Activated T-helper 17 cell treated with anti-CD3 and anti-CD28 coated beads, Interleukin-2, amount 50 U/mL, for 72 hours (primary cell): ENCODE measurements around the gene ATXN7L1. TPM values are rescaled to one million over a fixed set of nuclear protein-coding genes. Genes with fewer than 3 reads are reported as not detected.
"Not testable (repeated sequence)": the region's sequence is repeated elsewhere in the genome, so short reads cannot be mapped to it uniquely, and the experiment has no call there.

Experiments used
- ATAC-seq: fragments of 150-1000 bp; cut with Tn5 transposase; replicated peaks from 2 replicates; pipeline ENCODE4 v1.10.0; 2021; ENCODE audit warnings: mild to moderate bottlenecking, moderate library complexity
- H3K27ac Mint-ChIP-seq: one replicate; pipeline ENCODE4 v1.8.0; 2022; ENCODE audit warnings: mixed read lengths
- H3K27me3 Mint-ChIP-seq: one replicate; pipeline ENCODE4 v1.8.0; 2022; ENCODE audit warnings: mixed read lengths
- H3K36me3 Mint-ChIP-seq: one replicate; pipeline ENCODE4 v1.8.0; 2022; ENCODE audit warnings: low read depth, mild to moderate bottlenecking, mixed read lengths
- H3K4me1 Mint-ChIP-seq: one replicate; pipeline ENCODE4 v1.8.0; 2022; ENCODE audit warnings: mixed read lengths
- H3K4me3 Mint-ChIP-seq: one replicate; pipeline ENCODE4 v1.8.0; 2022; ENCODE audit warnings: mild to moderate bottlenecking, mixed read lengths
- H3K9me3 Mint-ChIP-seq: one replicate; pipeline ENCODE4 v1.8.0; 2022; ENCODE audit warnings: mixed read lengths
- total RNA-seq, 2 donors: library from RNA; stranded (reverse); gene quantifications; one replicate each; pipeline ENCODE4 v1.2.3, GENCODE V29; 2022

ATXN7L1 gene
- total RNA-seq, 2 donors from 2014 or later: 12.1 to 24.0 TPM

DNA sequence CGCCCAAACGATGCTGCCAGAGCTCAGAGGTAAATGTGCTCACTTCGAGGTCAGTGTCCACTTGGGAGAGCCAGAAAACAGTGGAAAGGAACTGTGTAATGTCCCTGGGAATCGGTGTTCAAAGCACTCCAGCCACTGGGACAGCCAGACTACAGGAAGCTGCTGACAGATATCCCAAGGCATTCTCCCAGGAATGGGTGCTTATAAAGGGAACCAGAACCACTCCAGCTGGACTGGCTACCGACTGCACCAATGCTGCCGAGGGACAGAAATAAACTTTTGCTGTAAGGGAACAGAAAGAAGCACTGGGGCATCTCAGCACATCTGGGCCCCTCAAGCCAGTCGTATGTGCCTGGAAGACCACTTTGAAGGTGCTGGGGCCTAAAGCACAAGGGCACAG is 76.7 kb downstream of the ATXN7L1 start:
- peak overlapping the region; percentile 57 for H3K4me3 Mint-ChIP-seq
- peaks cover 18% of the 10 kb centered on the region for H3K4me1 Mint-ChIP-seq
- no peaks in the 10 kb centered on the region for H3K36me3 Mint-ChIP-seq
- ATAC-seq: no peak
- no peaks in the 10 kb centered on the region for H3K9me3 Mint-ChIP-seq
- H3K27ac Mint-ChIP-seq: peak overlapping the region; percentile 47
- no peaks in the 10 kb centered on the region for H3K27me3 Mint-ChIP-seq

DNA sequence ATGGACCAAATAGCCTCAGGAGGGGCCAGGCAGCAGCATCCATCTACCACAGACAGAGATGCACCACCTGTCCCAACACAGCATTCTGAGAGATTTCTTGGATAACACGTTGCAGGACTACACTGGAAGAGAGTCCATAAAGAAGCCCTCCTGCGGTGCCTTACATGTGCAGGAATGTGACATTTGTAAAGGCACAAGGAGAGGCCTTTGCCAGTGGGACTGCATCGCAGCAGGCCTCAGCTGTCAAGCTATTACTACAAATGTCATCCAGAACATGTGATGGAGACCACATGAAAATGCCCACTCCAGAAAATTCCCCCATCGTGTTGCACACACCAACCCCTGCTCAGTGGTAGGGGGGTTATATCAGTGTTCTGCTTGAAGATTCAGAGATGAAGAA is 77.4 kb downstream of the ATXN7L1 start:
- Mint-ChIP-seq H3K4me3 (peak overlapping the region; percentile 57), H3K27me3 (no peaks in the 10 kb centered on the region), H3K36me3 (no peaks in the 10 kb centered on the region), H3K9me3 (no peaks in the 10 kb centered on the region), H3K4me1 (peaks cover 20% of the 10 kb centered on the region), H3K27ac (no peak overlapping the region)
- no peak for ATAC-seq

DNA sequence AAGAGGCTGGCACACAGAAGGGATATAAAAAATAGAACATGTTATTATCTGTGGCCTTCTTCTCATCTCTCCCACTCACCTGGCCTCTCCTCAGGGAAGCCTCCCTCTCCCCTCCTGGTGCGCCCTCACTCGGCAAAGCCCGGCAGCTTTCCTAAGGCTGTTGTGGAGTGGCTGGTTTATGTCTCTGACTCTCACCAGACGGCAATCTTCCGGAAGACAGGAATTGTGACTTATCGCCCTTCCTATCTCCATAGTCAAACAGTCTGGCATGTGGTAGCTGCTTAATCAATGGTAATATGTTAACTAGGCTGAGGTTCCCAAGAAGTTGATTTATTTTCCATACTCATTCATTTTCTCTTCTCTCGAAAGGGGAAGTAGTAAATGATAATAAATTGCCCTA is 78.7 kb downstream of the ATXN7L1 start:
- Mint-ChIP-seq H3K9me3 (no peaks in the 10 kb centered on the region), H3K27ac (no peak overlapping the region), H3K4me3 (no peak overlapping the region), H3K4me1 (peaks cover 23% of the 10 kb centered on the region), H3K36me3 (no peaks in the 10 kb centered on the region), H3K27me3 (no peaks in the 10 kb centered on the region)
- ATAC-seq: no peak

DNA sequence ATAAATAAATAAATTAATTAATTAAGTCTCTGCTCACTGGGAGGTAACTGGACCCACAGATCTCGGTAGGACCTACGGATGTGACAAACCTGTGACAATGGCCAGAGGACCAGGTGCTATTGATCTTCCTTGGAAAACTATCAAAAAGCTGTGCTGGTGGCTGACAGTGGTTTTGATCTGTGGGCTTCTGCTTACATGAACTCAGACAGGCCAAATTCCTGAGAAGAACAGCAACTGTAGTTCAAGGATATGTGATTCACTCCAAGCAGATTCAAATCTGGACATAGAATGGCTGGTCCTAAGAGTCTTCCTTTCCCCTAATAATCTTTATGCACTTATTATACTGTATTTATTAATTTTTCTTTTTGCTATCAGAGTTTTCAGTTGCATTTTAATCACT is 80.0 kb downstream of the ATXN7L1 start:
- no peaks in the 10 kb centered on the region for H3K27me3 Mint-ChIP-seq

DNA sequence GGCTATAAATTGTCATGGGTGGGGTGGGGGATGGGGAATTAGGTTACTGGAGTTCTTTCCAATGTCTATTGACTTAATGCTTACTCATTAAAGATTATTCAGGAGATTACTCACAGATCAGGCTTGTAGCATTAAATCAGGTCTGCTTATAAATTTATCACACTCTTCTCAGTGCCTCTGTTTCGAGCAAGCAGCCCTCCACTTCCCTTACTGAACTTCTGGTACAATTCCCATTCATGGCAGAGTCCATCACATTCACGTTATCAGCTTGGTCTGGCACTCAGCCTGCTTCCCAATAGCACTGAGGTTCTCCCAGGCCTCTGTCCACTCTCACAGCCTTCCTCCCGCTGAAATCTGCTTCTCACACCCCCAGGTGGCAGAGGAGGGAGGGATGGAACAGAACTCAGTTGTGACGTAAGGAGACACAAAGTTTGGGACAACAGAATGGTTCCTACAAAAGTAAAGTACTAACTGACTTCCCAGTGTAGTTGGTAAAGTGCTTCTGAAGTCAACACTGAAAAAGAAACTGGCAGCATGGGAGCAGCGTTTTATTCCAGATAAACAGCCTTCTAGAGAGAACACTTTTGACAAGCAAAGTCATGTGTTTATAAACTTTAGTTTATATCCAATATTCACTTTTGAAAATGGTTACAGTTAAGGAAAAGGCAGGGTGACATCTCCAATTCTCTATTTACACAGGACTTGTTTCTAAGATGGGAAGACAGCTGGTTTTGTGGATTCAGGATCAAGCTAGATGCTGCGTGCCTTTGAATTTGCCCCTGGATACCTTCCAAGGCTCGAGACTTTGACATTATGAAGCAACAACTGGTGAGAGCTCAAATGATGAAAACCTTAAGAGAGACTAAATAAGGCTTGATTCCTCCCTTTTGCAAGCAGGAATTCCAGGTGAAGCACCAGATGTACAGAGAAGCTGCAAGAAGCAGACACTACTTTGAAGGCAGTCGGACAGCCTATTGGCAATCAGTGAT is 81.4 kb downstream of the ATXN7L1 start:
- Mint-ChIP-seq H3K27me3 (no peaks in the 10 kb centered on the region), H3K36me3 (no peaks in the 10 kb centered on the region), H3K4me1 (peaks cover 12% of the 10 kb centered on the region), H3K9me3 (no peaks in the 10 kb centered on the region), H3K27ac (no peak overlapping the region), H3K4me3 (no peak overlapping the region)
- ATAC-seq: no peak

More for the DNA sequence above, 80.0 kb downstream of the ATXN7L1 start:
- no peak overlapping the region for H3K27ac Mint-ChIP-seq
- H3K4me3 Mint-ChIP-seq: no peak overlapping the region
- ATAC-seq: no peak
- no peaks in the 10 kb centered on the region for H3K36me3 Mint-ChIP-seq
- H3K4me1 Mint-ChIP-seq: peaks cover 23% of the 10 kb centered on the region
- H3K9me3 Mint-ChIP-seq: no peaks in the 10 kb centered on the region

DNA sequence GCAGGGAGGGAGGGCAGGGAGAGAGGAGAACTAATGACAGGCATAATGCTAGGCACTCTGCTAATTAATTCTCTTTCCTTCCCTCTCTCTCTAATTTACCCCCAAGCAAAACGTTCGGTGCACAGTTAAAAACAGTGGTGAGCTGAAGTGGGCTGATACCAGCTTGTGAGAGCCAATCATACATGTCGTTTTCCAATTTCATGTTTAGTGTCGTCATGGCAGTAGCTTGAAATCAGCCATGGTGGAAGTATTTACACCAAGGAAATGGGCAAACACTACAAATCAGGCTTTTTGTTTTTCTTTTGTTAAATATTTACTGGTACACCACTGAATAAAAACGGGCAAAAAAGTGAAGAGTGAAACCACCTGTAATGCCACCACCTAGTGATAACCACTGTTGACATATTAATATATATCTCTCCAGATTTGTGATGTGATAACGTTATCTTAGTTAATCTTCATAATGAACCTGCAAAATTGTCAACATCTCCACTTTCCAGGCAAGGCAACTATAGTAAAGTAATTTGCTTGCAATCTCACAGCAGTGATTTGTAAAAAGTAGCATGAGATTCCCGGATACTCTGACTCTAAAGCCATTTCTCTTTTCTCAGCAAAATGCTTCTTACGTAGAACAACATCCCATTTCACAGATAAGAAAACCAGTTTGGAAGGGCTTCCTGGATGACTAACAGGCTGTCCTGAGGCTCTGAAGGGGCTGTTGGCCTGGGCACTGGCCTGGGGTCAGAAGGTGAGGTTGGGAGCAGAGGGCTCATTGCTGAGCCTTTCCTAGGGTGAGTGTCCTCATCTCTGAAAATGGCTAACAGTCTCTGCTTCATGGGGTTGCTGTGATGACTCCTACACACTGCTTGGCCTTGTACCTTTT is 83.7 kb downstream of the ATXN7L1 start:
- H3K4me1 Mint-ChIP-seq: peaks cover 8% of the 10 kb centered on the region
- no peaks in the 10 kb centered on the region for H3K9me3 Mint-ChIP-seq
- H3K27ac Mint-ChIP-seq: no peak overlapping the region
- H3K36me3 Mint-ChIP-seq: no peaks in the 10 kb centered on the region
- no peak overlapping the region for H3K4me3 Mint-ChIP-seq
- H3K27me3 Mint-ChIP-seq: no peaks in the 10 kb centered on the region
- no peak for ATAC-seq

DNA sequence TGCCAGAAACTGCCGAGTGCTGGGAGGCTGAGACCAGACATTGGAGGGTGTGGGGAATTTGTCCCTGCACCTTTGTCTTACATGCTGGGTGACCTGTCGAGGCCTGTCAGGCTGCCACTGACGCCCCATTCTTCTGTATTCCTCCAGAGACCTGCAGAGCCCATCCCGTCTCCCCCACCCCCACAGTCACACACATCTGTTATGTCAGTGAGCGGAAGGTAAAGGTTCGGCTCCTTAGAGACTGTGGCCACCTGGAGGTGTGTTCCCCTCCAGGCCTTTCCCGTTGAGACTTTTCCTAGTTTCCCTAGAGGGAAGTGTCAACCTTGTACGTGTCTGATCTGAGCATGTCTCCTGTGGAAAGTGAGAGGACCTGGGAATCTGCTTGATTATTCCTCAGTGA is 84.5 kb downstream of the ATXN7L1 start:
- Mint-ChIP-seq H3K36me3 (no peaks in the 10 kb centered on the region), H3K4me1 (peaks cover 8% of the 10 kb centered on the region), H3K4me3 (no peak overlapping the region), H3K27ac (no peak overlapping the region), H3K9me3 (no peaks in the 10 kb centered on the region), H3K27me3 (no peaks in the 10 kb centered on the region)
- no peak for ATAC-seq

DNA sequence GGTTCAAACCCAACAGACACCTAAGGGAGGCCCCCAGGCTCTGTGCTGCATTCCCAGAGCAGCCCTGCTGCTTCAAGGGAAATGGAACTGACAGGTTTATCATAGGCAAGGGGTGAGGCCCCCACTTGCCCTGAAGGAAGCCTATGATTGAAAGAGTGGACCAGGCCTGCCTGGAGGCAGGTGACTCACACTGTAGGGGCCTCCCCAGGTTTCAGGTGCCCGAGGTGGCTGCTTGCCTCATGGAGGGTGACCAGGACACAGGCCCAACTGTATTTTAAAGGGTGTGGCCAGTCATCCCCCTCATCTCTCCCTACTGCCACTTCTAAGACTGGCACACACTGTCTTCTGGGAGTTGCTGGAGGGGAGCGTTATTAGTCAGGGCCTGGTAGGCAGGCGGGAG is 85.4 kb downstream of the ATXN7L1 start:
- H3K9me3 Mint-ChIP-seq: no peaks in the 10 kb centered on the region
- H3K27ac Mint-ChIP-seq: no peak overlapping the region
- peaks cover 5% of the 10 kb centered on the region for H3K4me1 Mint-ChIP-seq
- no peaks in the 10 kb centered on the region for H3K36me3 Mint-ChIP-seq
- no peak overlapping the region for H3K4me3 Mint-ChIP-seq
- peak; percentile 56 for ATAC-seq
- no peaks in the 10 kb centered on the region for H3K27me3 Mint-ChIP-seq

DNA sequence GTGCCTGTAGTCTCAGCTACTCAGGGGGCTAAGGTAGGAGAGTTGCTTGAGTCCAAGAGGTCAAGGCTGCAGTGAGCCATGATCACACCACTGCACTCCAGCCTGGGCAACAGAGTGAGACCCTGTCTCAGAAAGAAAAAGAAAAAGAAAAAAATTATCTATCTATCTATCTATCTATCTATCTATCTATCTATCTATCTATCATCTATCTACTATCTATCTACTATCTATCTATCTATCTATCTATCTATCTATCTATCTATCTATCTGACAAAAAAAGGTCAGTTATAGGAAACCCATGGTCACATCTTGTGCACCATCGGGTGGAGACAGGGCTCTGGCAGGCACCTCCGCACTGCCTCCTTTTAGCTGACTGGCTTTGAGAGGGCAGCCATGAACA is 85.9 kb downstream of the ATXN7L1 start:
- not testable (repeated sequence) for H3K36me3 Mint-ChIP-seq, H3K27ac Mint-ChIP-seq, H3K27me3 Mint-ChIP-seq, H3K4me1 Mint-ChIP-seq, ATAC-seq, H3K9me3 Mint-ChIP-seq, H3K4me3 Mint-ChIP-seq

DNA sequence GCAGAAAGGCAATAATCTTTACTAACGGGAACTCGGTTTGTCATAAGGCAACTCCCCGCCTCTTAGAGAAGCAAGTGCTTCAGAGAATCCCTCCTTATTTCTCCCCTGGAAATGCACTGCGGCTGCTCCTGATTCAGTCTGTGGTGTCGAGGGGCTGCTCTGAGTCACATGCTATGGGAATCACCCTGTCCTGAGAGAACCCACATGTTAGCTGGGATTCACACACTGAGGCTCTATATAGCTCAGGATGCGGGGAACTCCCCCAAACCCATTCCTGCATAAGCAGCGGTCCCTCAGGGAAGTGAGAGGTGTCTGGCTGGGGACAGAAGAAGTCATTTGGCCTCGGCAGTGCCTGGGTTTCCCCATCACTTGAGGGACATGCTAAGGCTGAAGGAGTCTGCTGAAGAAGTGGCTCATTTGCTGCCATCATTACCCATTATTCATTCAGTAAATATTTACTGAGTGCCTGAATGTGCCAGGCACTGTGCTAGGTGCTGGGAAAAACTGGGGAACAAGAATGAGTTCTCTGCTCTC is 87.5 kb downstream of the ATXN7L1 start:
- Mint-ChIP-seq H3K27me3 (no peaks in the 10 kb centered on the region), H3K9me3 (no peaks in the 10 kb centered on the region), H3K36me3 (no peaks in the 10 kb centered on the region), H3K27ac (no peak overlapping the region), H3K4me3 (no peak overlapping the region), H3K4me1 (peaks cover 2% of the 10 kb centered on the region)
- no peak for ATAC-seq

DNA sequence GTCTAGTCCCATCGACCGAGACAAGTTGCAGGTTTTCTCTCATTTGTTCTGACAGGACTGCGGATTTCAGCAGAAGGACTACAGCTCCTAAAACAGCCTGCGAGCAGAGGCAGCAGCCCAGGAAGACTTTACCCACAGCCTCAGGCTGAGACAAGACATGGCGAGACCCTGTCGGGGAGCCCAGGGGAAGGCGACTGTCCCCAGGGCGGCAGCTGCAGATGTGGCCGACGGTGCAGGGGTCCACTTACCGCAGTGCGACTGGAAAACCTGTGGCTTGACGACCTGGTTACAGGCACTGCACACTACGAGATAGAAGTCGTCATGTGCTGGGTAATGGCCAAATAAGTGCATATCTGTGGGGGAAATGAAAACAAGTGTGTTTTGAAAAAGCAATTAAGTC is 88.0 kb downstream of the ATXN7L1 start:
- Mint-ChIP-seq H3K9me3 (no peaks in the 10 kb centered on the region), H3K4me1 (no peaks in the 10 kb centered on the region), H3K36me3 (no peaks in the 10 kb centered on the region), H3K4me3 (no peak overlapping the region), H3K27ac (no peak overlapping the region), H3K27me3 (no peaks in the 10 kb centered on the region)
- ATAC-seq: no peak

DNA sequence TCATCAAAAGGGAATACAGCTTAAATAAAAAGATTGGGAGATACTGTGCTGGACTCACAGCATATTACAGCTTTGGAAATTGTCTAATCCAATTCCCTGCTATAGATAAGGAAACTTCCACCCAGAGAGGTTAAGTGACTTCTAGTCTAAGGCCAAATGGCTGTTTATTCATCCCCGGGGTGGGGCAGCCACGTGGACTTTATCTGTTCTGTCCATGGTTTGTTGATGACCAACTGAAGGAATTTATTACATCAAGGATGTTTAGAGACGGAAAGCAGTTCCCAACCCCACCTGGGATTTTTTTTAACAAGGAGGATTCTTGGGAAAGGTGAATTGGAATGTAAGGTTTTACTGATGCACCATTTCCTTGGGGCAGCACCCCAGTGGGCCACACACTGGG is 88.6 kb downstream of the ATXN7L1 start:
- no peak for ATAC-seq
- Mint-ChIP-seq H3K27me3 (no peaks in the 10 kb centered on the region), H3K27ac (no peak overlapping the region), H3K4me3 (no peak overlapping the region), H3K9me3 (no peaks in the 10 kb centered on the region), H3K36me3 (no peaks in the 10 kb centered on the region), H3K4me1 (peaks cover 2% of the 10 kb centered on the region)

DNA sequence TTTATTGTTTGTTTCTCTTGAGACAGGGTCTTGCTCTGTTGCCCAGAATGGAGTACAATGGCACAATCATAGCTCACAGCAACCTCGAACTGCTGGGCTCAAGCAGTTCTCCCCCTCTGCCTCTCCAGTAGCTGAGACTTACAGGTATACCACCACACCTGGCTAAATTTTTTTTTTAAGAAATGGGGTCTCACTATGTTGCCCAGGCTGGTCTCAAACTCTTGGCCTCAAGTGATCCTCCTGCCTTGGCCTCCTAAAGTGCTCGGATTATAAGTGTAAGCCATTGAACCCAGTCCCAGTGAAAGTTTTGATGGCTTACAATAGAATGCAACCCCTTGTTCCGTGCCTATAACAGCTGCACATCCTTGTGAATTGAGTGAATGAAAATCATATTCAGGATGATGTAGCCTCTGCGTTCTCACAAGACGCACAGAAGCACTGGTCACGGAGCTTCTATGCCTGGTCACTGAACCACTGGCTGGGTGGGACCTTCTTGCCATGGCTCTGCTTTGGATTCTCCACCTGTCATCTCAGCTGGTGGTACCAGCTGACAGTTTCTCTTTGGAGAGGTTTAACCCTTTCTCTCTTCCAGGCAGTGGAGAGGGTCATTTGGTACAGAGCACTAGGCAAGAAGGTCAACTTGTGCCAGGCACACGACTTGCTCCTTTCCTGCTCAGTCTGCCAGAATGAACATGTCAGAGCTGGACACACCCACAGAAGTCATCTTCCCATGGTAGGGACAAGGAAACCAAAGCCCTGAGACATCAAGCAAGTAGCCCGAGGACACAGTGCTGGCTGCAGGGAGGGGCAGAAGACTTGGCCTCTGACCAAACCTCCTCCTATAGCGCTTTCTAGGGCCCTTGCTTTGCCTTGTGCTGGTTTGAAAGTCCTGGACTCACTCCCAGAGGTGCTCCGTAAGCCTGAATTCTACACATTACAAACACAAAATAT is 89.6 kb downstream of the ATXN7L1 start:
- Mint-ChIP-seq H3K36me3 (no peaks in the 10 kb centered on the region), H3K9me3 (no peaks in the 10 kb centered on the region), H3K27ac (no peak overlapping the region), H3K27me3 (no peaks in the 10 kb centered on the region), H3K4me3 (no peak overlapping the region), H3K4me1 (peaks cover 7% of the 10 kb centered on the region)
- no peak for ATAC-seq
